Muscle of leg (tissue), 11 donors: ENCODE data around the gene CDH4. TPM values are rescaled to one million over a fixed set of nuclear protein-coding genes. Genes with fewer than 3 reads are reported as not detected.
A peak's percentile ranks its signal among the peaks of the same experiment; 100 is the strongest.

Experiments used
- DNase-seq: peaks from one replicate; pipeline ENCODE4 v3.0.0; 2013
- H3K27ac ChIP-seq: one replicate; pipeline ENCODE4 v1.5.1; 2013; ENCODE audit warnings: mild to moderate bottlenecking, low read length, control low read depth
- H3K27me3 ChIP-seq: one replicate; pipeline ENCODE4 v1.6.1; 2013; ENCODE audit warnings: low read length; ENCODE audit not compliant: control insufficient read depth, insufficient read depth
- H3K36me3 ChIP-seq: one replicate; pipeline ENCODE4 v1.6.1; 2013; ENCODE audit warnings: low read length; ENCODE audit not compliant: control insufficient read depth, insufficient read depth
- H3K4me1 ChIP-seq: one replicate; pipeline ENCODE4 v1.6.1; 2013; ENCODE audit warnings: low read length; ENCODE audit not compliant: control insufficient read depth, insufficient read depth
- H3K4me3 ChIP-seq: one replicate; pipeline ENCODE4 v1.5.1; 2013; ENCODE audit warnings: low read length, control low read depth
- H3K9me3 ChIP-seq: replicated peaks from 2 replicates; pipeline ENCODE4 v1.6.1; 2013; ENCODE audit warnings: low read depth, low read length; ENCODE audit not compliant: control insufficient read depth
- WGBS: methylation state at CpG from one replicate; pipeline ENCODE4 v1.1.5; 2013; ENCODE audit warnings: missing lambda C conversion rate; ENCODE audit not compliant: insufficient coverage; 5-methylcytosine and 5-hydroxymethylcytosine counted together
- polyA plus RNA-seq, 8 donors: library from polyadenylated mRNA; unstranded; fragments of 120-200 nt; gene quantifications; one replicate each; pipeline versions ENCODE4 v1.2.1 to v1.2.3, GENCODE V29; 2013; ENCODE audit warnings: inconsistent platforms in 1 of 8, low replicate concordance in 1 of 8; ENCODE audit not compliant: insufficient read length in 8 of 8, insufficient read depth in 1 of 8
- total RNA-seq: library from RNA; stranded (reverse); fragments of 120-200 nt; gene quantifications from one replicate; pipeline ENCODE4 v1.2.4, GENCODE V29; 2013

CDH4 gene
- total and polyA plus RNA-seq, 9 donors = 0.66 to 1.4 (median 1.2) TPM

DNA sequence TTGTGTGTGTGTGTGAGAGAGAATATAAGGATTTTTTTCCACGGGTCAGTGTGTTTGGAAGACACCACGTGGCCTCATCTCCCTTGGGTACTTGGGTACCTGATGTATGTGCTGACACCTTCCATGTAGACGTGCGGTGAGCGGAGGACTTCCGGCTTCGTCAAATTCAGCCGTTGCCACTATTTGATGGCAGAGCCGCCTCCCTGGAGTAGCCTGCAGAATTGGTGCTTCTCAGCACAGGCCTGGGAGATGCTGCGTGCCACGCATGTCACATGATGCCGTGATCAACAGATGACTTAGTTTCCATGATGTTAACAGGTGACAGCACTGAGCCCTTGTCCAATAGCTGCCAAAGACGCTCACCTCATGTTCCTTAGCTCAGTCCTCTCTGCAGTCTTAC is 69.4 kb downstream of the CDH4 start:
- WGBS = 86% methylated on average over 10 of the region's 13 CpGs
- H3K4me1 ChIP-seq = no peaks in the 10 kb centered on the region
- H3K9me3 ChIP-seq = no peaks in the 10 kb centered on the region
- H3K27me3 ChIP-seq = peaks cover 17% of the 10 kb centered on the region
- DNase-seq = no peak
- H3K36me3 ChIP-seq = no peaks in the 10 kb centered on the region
- no peak overlapping the region for H3K27ac ChIP-seq
- no peak overlapping the region for H3K4me3 ChIP-seq

DNA sequence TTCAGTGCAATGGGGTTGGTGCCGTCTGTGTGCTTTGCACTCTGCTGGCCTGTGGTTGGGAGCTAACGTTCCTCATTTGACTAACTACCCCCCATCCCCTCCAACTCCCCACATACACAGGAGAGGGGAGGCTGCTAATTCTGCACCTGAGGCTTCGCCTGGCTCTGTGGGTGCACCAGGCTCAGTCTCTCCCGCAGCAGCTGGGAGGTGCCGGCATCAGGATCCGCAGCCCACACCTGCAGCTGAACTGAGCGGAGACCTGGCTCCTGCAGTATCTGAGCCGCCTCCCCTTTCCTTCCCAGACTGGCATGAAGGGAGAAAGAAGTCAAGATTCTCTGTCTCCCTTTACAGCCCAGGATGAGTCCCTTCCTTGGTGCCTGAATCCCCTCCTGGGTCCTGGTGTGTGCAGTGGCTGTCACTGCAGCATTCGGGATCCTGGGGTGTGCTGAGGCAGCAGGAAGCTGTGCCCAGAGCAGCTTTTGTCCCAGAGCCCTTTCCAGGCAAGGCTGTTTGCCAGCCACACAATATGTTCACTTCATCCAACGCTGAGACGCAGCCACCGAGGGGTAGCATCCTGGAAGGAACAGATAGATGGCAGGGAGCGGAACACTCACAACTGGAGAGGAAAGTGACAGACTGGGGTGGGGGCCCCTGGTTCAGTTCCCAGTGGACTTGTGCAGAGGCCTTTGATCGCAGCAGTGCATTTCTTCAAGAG is 70.2 kb downstream of the CDH4 start:
- H3K4me1 ChIP-seq = no peaks in the 10 kb centered on the region
- no peaks in the 10 kb centered on the region for H3K36me3 ChIP-seq
- H3K27me3 ChIP-seq = peaks cover 14% of the 10 kb centered on the region
- no peak for DNase-seq
- no peak overlapping the region for H3K4me3 ChIP-seq
- no peak overlapping the region for H3K27ac ChIP-seq
- H3K9me3 ChIP-seq = no peaks in the 10 kb centered on the region
- WGBS = 82% methylated on average over 6 of the region's 14 CpGs

DNA sequence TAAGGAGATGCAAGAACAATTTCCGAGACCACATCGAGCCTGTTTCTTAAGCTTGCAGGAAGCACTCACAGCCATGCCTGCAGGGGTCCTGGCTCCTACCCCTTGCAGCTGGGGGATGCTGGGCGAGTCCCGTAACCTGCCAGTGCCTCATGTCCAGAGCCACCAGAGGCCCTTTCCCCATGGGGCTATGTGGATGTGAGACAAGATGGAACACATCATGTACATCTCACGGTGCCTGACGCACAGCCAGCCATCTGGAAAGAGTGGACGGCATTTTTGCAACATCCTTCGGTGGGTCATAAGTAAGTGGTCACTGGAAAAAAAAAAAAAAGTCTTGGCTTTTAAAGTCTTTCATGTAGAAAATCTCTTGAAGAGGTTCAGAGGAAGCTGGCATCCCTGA is 72.8 kb downstream of the CDH4 start:
- H3K27ac ChIP-seq = no peak overlapping the region
- no peaks in the 10 kb centered on the region for H3K9me3 ChIP-seq
- no peak for DNase-seq
- no peak overlapping the region for H3K4me3 ChIP-seq
- no peaks in the 10 kb centered on the region for H3K36me3 ChIP-seq
- no peaks in the 10 kb centered on the region for H3K4me1 ChIP-seq
- 80% methylated on average over 8 of the region's 8 CpGs for WGBS
- peaks cover 3% of the 10 kb centered on the region for H3K27me3 ChIP-seq

DNA sequence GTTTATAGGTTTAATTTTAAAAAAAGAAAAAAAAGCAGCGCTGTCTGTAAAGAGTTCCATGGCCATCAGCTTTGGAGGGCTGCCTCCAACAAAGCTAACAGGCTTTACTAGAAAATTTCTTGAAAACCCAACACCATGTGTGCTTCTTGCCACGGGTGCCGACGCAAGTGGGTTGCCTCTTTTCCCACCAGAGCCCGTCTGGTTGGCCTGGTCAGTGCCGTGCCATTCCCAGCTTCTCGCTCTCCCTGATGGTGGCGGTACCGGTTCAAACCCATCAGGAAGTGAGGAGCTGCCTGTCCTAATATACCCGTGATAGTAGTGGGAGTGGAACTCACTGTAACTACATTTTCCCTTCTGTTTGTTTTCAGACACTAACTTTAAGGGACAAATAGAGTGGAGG is 73.7 kb downstream of the CDH4 start:
- H3K27me3 ChIP-seq = peaks cover 3% of the 10 kb centered on the region
- H3K4me3 ChIP-seq = no peak overlapping the region
- WGBS = 77% methylated on average over 6 of the region's 10 CpGs
- H3K9me3 ChIP-seq = no peaks in the 10 kb centered on the region
- no peak overlapping the region for H3K27ac ChIP-seq
- DNase-seq = no peak
- H3K4me1 ChIP-seq = no peaks in the 10 kb centered on the region
- H3K36me3 ChIP-seq = no peaks in the 10 kb centered on the region

DNA sequence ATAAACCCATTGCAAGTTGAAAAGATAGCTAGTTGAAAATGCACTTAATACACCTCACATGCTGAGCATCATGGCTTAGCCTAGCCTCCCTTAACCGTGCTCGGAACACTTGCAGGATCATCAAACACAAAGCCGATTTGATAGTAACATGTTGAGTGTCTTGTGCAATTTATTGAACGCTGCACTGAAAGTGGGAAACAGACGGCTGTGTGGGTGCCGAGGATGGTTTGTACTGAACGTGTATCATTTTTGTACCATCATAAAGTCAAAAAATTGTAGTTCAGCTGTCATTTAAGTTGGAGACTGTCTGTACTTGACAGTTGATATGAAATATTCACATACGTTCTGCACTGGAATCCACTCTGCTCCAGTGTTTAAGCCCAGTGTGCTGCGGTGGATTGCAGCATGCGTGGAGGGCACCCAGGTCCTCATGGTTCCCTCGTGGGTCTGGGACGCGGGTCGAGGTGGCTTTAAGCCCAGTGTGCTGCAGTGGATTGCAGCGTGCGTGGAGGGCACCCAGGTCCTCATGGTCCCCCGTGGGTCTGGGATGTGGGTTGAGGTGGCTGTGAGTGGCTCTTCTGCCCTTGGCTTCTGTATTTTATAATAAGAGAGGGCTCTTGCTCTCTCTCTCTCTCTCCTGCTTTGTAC is 77.0 kb downstream of the CDH4 start:
- no peak overlapping the region for H3K4me3 ChIP-seq
- peaks cover 3% of the 10 kb centered on the region for H3K27me3 ChIP-seq
- no peaks in the 10 kb centered on the region for H3K4me1 ChIP-seq
- DNase-seq = peak; percentile 6
- H3K9me3 ChIP-seq = no peaks in the 10 kb centered on the region
- no peak overlapping the region for H3K27ac ChIP-seq
- H3K36me3 ChIP-seq = no peaks in the 10 kb centered on the region
- 78% methylated on average over 14 of the region's 17 CpGs for WGBS

DNA sequence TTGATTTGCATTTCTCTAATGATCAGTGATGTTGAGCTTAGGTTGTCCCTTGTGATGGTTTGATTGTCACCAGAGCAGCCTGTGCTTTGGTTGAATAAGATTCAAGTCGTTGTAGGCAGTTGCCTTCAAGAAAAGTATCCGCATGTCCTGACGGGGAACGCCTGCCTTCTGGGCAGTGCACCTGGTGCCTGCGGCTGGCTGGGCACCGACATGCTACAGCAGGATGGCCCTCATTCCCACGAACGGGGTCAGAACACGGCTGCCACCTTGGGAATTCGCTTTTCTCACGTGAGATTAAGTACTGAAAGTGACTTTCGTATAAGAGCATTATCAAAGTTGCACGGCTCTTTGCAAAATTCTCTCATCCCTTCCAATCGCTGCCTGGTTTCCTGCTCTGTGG is 78.4 kb downstream of the CDH4 start:
- no peaks in the 10 kb centered on the region for H3K27me3 ChIP-seq
- H3K4me3 ChIP-seq = no peak overlapping the region
- H3K4me1 ChIP-seq = no peaks in the 10 kb centered on the region
- H3K27ac ChIP-seq = no peak overlapping the region
- 71% methylated on average over 11 of the region's 14 CpGs for WGBS
- no peaks in the 10 kb centered on the region for H3K36me3 ChIP-seq
- H3K9me3 ChIP-seq = no peaks in the 10 kb centered on the region
- DNase-seq = no peak

DNA sequence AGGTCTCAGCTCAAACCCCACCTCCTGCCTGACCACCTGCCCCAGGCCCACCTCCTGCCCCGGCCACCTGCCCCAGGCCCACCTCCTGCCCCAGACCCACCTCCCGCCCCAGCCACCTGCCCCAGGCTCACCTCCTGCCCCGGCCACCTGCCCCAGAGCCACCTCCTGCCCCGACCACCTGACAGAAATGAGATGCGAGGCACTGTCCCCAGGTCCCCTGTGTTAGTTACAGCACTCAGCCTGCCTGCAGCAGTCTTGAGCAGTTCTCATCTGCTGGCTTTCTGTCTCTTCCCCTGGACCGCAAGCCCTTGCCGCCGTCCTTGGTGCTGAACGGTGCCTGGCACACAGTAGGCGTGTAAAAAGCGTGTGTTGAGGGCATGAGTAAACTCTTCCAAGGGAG is 79.5 kb downstream of the CDH4 start:
- WGBS = 78% methylated on average over 11 of the region's 11 CpGs
- Histone ChIP-seq H3K36me3 (no peaks in the 10 kb centered on the region), H3K9me3 (no peaks in the 10 kb centered on the region), H3K4me3 (no peak overlapping the region), H3K4me1 (no peaks in the 10 kb centered on the region), H3K27ac (no peak overlapping the region), H3K27me3 (no peaks in the 10 kb centered on the region)
- DNase-seq = no peak

DNA sequence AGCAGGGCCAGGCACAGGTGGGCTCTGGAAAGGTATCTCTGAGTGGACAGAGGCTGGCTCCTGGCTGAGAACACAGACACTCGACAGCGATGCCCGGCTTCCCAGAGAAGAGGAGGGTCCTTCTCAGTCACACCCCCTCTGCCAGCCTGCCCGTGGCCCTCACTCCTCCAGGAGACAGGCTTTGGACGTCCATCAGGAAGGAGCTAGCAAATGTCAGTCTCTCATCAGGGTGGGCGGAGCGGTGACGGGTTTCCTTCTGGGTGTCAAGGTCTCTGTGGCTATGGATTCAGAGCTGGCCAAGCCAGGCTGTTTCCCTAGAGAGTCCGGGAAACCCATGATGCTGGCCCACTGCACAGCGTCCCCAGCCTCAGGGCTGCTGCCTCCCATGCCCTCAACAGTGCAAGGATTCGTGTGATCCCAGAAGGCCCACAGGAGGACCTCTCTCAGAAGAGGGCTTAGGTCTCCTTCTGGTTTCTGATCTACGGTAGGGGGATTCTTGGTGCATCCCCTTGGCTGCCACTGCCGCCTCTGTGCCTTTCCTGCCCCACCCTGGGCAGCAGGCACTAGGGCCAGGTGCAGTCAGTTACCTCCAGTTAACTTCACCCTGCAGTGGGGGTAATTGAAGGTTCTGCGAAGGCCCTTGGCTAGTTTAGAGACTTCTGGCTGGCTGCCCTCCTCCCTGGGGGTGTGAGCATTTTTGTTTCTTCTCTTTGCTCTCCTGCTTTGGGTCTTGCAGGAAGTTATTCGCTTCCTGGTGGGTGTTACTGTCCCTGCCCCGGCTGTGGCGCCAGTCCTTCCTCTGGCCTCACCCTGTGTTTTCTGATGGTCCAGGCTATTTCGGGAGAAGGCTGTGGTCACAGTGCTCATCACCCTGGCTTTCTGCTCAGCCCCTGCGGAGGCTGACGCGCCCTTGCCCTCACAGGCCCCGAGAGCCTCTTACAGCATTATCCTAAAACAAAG is 80.2 kb downstream of the CDH4 start:
- H3K9me3 ChIP-seq = no peaks in the 10 kb centered on the region
- 55% methylated on average over 13 of the region's 22 CpGs for WGBS
- H3K36me3 ChIP-seq = no peaks in the 10 kb centered on the region
- H3K4me3 ChIP-seq = no peak overlapping the region
- no peaks in the 10 kb centered on the region for H3K4me1 ChIP-seq
- H3K27me3 ChIP-seq = no peaks in the 10 kb centered on the region
- no peak overlapping the region for H3K27ac ChIP-seq
- no peak for DNase-seq

DNA sequence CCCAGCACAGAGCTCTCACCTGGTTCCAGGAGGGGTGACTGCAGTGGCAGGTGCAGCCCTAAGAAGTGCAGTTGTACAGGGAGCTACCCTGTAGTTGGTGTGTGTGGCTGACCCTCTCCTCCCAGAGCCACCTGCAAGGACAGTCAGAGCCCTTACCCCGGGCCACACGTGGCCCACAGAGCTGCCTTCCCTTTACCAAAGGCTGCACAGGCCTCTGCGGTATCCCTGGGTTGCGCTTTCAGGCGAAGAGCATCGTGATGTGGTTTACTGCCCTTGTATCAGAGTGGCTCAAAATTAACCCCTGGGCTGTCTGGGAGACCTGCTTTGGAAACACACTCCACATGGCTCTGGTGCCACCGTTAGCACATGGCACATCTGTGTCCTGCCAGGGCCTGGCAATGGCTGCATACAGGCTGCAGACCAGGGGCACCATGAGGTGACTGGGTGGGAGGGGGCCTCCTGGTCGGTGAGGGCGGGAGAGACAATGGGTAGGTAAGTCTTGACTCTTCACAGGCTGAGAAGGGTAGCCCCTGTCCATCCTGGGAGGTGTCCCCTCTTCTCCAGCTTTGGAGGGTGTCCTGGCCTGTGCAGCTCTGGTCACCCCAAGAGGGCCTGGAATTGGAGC is 81.5 kb downstream of the CDH4 start:
- H3K4me1 ChIP-seq = no peaks in the 10 kb centered on the region
- DNase-seq = no peak
- H3K4me3 ChIP-seq = no peak overlapping the region
- no peak overlapping the region for H3K27ac ChIP-seq
- H3K27me3 ChIP-seq = no peaks in the 10 kb centered on the region
- no peaks in the 10 kb centered on the region for H3K36me3 ChIP-seq
- no peaks in the 10 kb centered on the region for H3K9me3 ChIP-seq
- WGBS = 70% methylated on average over 9 of the region's 9 CpGs

DNA sequence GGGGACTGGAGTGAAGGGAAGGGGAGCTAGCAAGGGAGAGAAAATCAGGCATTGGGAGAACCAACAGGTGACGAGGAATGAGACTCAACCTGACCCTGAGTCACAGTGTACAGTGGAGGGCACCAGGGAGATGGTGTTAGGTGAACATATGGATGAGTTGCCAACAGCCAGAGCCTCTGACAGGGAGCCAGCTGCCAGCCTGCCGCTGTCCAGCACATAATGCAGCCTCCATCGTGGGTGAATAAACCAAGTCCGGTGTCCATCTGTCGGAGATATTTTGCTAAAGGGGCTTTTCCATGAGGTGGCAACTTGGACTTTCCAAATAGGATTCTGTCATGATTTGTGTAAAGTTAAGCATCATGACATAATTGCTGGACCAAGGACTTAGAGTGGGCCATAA is 88.1 kb downstream of the CDH4 start:
- Histone ChIP-seq H3K36me3 (no peaks in the 10 kb centered on the region), H3K27ac (no peak overlapping the region), H3K4me3 (no peak overlapping the region), H3K9me3 (no peaks in the 10 kb centered on the region), H3K4me1 (no peaks in the 10 kb centered on the region), H3K27me3 (peaks cover 2% of the 10 kb centered on the region)
- 72% methylated on average over 5 of the region's 5 CpGs for WGBS
- no peak for DNase-seq
